Activated gamma-delta T cell treated with Interleukin-2 at 50 U/mL for 16 hours (primary cell): ENCODE data around the gene AMDHD2.
A peak's percentile ranks its signal among the peaks of the same experiment; 100 is the strongest.

Source experiments
- DNase-seq: peaks from one replicate; pipeline ENCODE4 v3.0.0-alpha.2; 2020

AMDHD2 gene

GRCh38 chr16:2483939-2484897 lies 36.0 kb upstream of the AMDHD2 start:
- DNase-seq: no peak

DNA sequence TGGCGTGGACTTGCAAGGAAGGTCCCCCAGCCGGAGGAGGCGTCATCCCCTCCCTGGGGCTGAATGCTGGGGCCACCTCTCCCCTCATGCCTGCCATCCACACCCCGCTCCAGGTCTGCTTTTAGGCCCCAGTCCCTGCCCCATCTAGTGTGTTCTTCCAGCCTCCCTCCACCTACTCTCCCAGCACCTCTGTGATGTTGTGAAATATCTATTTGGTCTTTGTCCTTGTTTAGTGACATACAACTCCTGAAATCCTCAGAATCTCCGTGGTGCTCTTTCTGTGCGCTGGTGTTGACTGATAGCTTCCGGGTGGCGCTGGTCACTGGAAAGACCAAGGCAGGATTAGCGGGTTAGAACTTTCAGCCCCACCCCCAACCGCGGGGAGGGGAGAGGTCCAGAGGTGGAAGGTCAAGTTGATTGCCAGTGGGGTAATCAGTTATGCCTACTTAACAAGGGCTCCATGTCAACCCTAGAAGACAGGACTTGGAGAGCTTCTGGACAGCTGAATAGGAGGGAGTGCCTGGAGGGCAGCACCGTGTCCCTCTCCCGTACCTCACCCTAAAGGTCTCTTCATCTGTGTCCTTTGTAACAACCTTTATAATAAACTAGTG lies 35.2 kb upstream of the AMDHD2 start:
- DNase-seq: no peak

DNA sequence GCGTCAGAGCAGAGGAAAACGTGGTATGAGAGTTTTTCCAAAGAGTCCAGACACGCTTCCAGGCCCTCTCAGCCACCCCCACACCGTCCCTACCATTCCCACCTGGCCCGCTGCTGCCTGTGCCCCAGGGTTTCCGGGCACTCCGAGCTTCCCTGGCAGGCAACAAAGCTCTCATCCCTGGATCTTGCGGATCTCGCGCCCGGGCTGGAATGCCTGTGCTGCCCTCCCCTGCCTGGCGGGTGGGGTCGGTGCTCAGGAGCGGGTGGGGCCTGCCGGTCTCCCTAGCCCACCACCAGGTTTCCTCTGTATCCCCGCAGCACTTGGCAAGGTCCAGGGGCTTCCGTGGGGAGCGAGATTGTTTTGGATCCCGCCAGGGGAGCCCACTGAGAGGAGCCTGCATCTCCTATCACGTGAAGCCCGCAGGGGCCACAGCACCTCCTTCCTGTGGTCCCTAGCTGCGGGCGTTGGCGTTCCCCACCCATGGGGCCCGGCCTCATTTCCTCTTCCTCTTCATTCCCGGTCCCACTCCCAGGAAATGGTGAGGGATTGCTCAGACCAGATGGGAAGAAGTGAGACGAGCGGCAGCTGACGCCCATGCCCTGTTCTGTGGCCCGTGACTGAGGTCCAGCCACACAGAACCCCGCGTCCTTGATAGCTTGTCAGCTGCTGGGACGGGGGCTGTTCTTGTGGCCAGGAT lies 34.2 kb upstream of the AMDHD2 start:
- DNase-seq: no peak

DNA sequence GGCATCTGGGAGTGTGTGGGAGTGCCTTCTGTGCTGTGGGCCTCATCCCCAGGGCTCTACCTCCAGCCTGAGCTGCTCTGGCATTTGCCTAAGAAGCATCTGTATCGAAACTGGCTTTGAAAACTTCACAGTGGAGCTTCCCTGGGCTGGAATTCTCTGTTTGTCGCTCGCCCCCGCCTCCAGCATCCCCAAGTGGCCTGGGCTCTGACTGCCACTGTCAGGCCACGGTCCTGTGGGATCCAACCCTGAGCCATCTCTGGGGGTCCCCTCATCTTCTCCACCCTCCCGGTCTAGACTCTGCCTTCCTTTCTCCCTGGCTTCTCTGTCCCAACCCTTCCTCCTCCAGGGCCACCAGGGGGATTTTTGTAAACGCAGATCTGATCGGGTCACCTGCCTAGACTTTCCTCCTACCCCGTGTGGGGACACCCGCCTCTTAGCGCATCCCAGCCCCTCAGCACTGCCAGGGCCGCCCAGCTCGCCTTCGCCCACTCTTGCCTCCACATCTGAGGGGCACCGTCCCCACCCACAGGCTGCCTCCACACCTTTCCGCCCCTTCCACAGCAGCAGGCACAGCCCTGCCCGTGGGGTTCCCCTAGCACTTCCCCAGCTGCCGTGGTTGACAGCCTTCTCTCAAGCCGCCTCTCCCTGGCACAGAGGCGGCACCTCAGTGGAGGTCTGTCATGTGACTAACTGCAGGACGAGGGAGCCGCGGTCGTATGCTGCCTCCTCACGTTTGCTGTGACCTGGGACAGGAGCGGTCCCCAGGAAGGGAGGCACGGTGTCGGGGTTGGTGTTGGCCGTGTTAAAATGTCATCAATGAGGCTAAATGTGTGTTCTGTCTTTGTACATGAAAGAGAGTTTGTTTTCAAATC lies 33.3 kb upstream of the AMDHD2 start:
- peak; percentile 72 for DNase-seq

- DNase-seq: no peak
These were observed 32.7 kb upstream of the AMDHD2 start for GRCh38 chr16:2487517-2487842.

DNA sequence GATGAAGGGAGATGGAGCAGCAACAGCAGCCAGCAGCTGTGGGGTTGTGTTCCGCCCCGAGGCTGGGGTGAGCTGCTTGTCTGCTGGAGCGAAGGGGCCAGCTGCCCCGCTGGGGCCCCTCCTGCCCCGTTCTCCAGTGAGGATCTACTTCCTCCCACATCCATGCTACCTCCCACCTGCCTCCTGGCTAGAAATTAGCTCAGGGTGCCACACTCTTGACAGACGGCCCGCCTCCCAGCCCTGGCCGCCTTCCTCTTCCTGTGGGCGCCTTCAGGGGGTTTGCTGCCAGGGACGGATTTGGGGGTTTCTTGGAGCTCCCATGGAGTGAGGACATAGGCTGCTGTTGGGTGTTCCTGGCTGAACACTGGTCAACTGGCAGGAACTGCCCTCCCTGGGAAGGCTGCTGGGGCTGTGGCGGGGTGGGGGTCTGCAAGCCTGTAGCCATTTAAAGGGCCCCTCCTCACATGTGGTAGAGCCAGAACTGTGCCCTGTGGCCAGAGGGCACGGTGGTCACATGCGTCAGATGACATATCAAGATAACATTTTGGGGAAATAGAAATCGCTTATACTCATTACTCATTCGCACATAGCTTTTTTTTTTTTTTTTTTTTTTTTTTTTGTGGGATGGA lies 32.2 kb upstream of the AMDHD2 start:
- no peak for DNase-seq

GRCh38 chr16:2489581-2489980 lies 30.6 kb upstream of the AMDHD2 start:
- no peak for DNase-seq

DNA sequence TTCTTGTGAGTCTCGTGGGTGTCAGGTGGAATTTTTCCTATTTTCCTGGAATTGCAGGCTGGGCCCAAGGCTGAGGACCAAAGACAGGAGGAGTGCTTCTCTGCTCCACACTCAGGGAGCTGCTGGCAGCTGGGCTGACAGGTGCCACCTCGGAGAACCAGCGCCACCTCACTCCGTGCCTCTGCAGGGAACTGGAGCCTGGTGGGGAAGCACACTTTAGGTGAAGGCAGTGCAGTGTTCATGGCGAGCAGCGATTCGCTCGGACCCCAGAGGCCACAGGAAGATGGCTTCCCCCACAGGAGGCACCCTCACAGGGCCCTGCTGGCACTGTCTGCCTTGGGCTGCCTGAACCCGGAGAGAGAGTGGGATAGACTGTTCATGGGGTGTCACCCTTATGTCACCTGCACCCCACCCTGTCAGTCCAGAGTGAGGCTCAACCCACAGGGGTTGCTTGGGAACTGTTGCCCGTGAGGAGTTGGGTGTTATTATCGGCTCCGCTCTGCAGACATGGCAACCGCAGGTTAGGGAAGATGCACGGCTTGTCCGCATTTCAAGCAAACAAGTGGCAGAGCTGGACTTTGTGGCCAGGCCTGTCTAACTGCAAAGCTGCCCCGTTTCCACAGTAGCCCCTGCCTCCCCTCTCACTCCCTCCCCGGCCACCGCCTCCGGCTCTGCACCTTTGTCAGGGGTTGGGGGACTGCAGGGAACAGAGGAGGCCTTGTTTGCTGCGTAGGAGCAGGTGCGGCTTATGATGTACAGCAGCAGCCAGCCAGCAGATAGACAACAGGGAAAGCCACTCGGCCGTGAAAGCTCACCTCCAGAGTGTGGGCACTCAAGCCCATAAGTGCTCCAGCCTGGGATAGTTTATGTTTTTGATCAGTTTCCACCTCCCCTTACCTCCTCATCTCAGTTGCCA lies 29.7 kb upstream of the AMDHD2 start:
- DNase-seq: no peak

DNA sequence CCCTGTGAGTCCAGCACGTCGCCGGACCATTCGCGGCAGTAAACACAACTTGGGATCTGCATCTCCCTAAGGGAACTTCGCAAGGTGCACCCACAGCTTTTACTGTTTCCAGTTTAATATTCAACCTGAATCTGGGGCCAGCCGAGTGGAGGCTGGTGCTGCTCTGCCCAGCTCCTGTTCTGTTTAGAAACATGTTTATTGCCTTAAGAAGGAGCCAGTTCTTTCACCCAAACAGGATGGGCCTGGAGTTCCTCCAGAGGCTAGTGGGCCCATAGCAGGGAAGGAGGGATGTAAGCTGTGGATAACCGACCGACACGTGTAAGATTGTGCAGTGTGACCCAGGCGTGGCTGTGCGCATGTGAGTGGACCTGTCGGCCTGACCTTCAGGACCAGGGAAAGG lies 27.9 kb upstream of the AMDHD2 start:
- no peak for DNase-seq

DNA sequence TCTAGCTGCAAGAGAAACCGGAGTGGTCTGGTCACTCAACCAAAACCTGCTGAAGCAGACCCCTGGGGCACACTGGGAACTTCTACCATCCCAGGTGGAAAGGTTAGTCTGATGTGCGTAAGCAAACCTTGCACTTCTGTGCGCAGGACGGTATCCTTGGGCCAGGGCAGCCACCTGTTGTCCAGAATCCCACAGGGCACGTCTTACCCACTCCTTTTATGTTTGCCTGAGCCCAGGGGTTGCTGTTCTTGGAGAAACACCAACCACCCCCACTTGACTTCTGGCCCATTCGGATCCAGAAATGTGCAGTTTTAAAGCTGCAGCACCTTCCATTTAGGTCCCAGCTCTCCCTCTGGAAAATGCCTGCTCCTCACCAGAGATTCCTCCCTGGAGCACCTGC lies 26.6 kb upstream of the AMDHD2 start:
- no peak for DNase-seq

DNA sequence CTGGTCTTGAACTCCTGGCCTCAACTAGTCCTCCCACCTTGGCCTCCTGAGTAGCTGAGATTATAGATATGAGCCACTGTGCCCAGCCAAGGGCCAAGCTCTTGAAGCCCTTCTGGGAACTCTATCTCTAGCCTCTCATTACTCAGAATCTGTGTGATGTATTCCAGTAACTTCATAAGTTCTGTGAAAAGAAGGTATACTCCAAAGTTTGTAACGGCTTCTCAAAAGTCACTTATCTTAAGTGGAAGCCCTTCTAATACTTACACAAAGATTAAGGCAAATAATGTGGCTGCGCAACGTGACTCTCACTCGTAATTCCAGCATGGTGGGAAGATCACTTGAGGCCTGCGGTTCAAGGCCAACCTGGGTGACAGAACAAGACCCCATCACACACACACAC lies 25.6 kb upstream of the AMDHD2 start:
- DNase-seq: no peak

GRCh38 chr16:2495041-2495440 lies 25.1 kb upstream of the AMDHD2 start:
- no peak for DNase-seq

GRCh38 chr16:2496223-2497115 lies 23.7 kb upstream of the AMDHD2 start:
- no peak for DNase-seq

GRCh38 chr16:2497116-2497630 lies 23.0 kb upstream of the AMDHD2 start:
- no peak for DNase-seq

DNA sequence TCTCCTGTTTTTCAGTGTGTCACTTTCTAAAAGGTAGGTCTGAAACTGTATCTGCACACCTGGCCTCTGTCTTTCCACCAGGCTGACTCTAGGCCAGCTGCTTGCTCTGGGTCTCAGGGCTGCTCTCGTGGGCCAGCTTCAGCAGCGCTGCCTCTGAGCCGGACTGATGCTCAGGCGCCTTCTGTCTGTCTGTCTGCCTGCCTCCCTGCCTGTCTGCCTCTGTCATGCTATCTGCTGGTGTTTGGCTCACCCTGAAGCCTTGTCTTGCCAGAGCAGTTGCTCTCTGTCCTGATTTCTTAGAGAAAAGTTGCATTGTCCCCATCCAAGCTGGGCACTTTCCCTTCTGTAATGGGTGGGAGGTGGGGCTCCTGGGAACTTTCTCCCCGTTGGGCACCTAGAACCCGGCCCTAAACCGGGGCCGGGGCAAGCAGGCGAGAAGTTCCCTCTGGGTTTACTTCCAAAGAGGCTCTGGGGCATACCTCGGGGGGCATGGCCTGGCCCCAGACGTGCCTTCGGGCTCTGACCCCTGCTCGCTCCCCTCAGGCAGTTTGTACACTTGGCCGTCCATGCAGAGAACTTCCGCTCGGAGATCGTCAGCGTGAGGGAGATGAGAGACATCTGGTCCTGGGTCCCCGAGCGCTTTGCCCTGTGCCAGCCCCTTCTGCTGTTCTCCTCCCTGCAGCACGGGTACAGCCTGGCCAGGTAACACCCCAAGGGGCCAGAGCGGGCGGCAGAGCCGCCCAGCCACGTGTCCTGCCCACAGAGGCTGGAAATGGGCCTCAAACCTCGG lies 22.3 kb upstream of the AMDHD2 start:
- DNase-seq: no peak

DNA sequence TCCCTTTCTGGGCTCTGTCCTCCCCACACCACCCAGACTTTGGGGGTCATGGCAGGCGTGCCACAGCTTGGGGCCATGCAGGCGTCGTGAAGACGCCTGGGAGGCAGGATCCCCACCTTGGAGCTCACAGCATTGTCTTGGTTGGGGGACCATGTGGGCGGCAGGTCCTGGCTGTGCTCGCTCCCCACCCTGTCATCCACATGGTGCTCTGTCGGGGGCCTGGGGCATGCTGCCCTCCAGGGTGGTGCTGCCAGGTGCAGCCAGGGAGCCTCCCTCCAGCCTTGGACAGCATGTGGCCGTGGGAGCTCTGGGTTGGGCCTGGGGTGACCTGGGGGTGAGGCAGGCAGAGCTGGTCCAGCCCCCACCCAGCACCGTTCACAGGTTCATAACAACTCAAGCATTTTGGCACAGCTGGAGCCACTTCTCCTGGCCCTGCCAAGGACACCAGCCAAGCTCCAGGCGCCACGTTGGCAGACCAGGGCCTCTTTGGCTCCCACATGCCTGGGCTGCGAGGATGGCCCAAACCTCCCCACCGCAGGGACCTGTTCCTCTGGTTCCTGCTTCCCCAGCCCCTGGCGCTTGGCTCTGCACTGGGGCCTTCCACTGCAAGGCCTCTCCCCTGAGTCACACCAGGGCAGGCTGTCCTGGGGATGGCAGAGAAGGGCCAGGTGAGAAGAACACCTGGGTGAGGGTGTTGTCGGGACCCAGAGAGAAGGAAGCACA lies 21.5 kb upstream of the AMDHD2 start:
- no peak for DNase-seq

DNA sequence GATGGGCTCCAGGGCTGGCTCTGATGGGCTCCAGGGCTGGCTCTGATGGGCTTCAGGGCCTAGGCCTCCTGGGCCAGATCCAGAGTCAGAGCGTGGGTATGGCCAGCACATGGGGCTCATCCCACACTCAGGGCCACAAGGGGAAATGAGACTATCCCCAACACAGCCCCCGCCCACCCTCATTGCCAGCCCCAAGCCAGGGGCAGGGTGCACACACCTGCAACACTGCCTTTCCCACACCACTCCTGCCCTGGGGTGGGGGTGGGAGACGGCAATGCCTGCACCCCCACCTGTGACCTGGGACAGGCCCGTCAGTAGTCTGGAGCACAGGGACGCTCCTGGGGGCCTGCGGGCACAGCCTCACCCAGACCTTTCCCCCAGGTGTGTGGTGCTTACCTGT lies 20.7 kb upstream of the AMDHD2 start:
- DNase-seq: no peak

- DNase-seq: no peak
These were observed 20.2 kb upstream of the AMDHD2 start for GRCh38 chr16:2499890-2500429.
